NCI-H82 treated with DMSO at 0.1 percent for 48 hours (cell line): ENCODE measurements around the gene TM6SF1.

Experiments used
- DNase-seq: peaks from one replicate; lab custom pipeline; 2025; ENCODE audit not compliant: unreplicated experiment; lab: John Stamatoyannopoulos, UW

TM6SF1 gene

DNA sequence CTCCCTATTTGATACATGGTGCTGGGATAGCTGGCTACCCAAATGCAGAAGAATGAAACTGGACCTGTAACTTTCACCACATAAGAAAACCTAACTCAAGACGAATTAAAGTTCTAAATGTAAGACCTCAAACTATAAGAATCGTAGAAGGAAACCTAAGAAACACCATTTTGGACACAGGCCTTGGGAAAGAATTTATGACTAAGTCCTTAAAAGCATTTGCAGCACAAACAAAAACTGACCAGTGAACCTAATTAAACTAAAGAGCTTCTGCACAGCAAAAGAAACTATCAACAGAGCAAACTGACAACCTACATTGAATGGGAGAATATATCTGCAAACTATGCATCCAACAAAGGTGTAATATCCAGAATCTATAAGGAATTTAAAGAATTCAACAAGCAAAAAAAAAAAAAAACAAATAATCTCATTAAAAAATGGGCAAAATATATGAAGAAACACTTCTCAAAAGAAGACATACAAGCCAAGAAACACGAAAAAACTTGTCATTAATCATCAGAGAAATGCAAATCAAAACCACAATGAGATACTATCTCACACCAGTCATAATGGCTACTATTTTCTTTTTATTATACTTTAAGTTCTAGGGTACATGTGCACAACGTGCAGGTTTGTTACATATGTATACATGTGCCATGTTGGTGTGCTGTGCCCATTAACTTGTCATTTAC is 63.2 kb downstream of the TM6SF1 start:
- DNase-seq: no peak

DNA sequence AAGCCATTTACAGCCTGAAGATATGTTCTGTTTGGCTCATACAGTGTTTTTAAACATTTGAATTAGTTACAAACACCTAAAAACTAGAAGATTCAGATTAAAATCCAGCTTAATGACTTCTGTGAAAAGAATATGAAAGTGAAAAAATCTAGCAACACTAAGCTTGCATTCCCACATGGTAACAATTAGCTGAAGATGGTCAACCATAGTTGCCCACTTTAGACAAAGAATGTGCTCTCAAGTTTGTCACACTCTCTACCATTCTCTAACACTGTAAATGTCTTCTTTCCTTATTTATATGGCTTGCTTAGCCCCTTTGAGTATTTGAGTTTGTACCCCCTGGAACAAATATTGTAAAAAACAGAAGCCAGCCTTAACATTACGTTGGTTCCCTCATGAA is 67.4 kb downstream of the TM6SF1 start:
- no peak for DNase-seq

DNA sequence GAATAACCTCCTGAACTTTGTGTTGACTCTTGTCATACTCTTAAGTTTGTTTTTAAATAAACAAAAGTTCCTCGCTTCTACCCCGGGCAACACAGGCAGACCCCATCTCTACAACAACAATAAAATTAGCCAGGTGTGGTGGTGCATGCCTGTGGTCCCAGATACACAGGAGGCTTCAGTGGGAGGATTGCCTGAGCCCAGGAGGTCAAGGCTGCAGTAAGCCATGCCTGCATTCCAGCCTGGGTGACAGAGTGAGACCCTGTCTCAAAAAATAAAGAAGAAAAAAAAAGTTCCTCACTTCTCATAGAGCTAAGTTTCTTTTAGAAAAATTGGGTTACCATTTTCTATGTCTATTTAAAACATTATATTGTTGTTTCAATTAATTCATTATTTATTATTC is 70.9 kb downstream of the TM6SF1 start:
- no peak for DNase-seq

DNA sequence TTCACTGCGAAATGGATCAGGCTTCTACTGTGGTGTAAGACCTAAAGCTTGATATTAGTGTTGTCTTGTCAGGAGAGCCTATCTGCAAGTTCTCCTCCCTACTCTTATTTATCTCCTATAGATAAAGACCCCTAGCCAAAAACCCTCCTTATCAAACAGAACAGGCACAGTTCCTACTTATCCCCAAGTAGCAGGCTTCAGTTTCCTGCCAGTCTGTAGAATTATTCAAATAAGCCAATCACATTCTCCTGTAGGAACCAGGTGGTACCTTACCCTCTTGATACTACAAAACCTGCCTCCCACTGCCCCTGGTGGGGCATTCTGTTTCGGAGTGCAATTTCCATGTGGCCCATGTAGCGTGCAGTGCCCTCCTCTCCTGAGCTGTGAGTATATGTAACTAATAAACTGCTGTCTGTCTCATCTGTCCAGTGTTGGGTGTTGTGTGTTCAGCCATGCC is 71.5 kb downstream of the TM6SF1 start:
- DNase-seq: no peak

DNA sequence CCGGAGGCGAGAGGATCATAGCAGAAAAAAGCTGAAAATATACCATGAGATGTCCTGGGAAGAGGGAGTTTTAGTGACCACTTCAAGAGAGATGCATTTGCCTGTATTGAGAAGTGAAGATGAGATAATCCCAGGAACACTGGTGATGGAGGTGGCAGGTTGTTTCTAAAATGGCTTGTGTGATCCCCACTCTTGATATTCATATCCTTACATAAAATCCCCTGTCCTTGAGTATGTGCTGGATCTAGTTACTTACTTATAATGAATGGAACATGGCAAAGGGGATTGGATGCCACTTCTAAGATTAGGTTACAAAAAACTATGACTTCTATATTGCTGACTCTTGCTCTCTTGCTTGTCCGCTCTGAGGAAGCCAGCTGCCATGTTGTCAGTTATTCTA is 78.1 kb downstream of the TM6SF1 start:
- no peak for DNase-seq
